Measurements from ENCODE around the gene ITGB1BP1. TPM values are rescaled to one million over a fixed set of nuclear protein-coding genes. Genes with fewer than 3 reads are reported as not detected.

The ITGB1BP1 gene
- total RNA-seq, 4 donors from 2014 or later = 10.7 to 27.7 (median 21.7) TPM

DNA sequence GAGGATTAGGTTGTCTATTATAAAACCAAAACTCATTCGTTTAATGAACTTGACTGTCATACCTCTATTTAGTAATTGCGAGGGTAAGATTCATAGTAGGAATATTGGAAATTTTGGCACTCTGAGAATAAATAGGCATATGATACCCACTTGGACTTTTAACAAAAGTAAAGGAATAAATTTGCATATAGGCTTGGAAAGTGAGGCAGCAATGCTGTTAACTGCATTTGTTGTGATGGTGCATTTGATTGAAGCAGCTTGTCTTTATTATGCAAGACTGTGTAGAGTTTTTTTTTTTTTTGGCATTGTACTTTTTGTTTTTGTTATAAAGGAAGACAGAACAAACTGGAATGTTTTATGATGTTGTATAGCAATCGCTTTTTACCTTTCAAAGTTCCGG lies 18.9 kb downstream of the ITGB1BP1 start:
- WGBS, 2 donors (ENCODE audit: low coverage in 1 of 2) = 50 to 58% methylated on average over 4 of the region's 4 CpGs
- H3K4me1 ChIP-seq = peaks cover 0 to 17% (median 4%) of the 10 kb centered on the region in 4 donors
- no peak overlapping the region for H3K4me3 ChIP-seq
- DNase-seq = no peak
- intact Hi-C loops (cut with DNase I; ENCODE audit: low total_unique reads) (no loop called here), in situ Hi-C loops (cut with MboI; ENCODE audit: low pct_ligation_motif_present in 1 of 4, low pct_unique_long_range_greater_than_20kb in 1 of 4, low sequenced_read_pairs in 3 of 4) (no loop called here)
- no peaks in the 10 kb centered on the region for H3K9me3 ChIP-seq
- no peak for TF ChIP-seq POLR2AphosphoS5 (IDR thresholded peaks at IDR 0.05)
- TF ChIP-seq, protein P1, sequence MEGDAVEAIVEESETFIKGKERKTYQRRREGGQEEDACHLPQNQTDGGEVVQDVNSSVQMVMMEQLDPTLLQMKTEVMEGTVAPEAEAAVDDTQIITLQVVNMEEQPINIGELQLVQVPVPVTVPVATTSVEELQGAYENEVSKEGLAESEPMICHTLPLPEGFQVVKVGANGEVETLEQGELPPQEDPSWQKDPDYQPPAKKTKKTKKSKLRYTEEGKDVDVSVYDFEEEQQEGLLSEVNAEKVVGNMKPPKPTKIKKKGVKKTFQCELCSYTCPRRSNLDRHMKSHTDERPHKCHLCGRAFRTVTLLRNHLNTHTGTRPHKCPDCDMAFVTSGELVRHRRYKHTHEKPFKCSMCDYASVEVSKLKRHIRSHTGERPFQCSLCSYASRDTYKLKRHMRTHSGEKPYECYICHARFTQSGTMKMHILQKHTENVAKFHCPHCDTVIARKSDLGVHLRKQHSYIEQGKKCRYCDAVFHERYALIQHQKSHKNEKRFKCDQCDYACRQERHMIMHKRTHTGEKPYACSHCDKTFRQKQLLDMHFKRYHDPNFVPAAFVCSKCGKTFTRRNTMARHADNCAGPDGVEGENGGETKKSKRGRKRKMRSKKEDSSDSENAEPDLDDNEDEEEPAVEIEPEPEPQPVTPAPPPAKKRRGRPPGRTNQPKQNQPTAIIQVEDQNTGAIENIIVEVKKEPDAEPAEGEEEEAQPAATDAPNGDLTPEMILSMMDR (IDR thresholded peaks at IDR 0.05) = no peak
- no peak for TF ChIP-seq POLR2A (IDR thresholded peaks at IDR 0.05)
- TF ChIP-seq EP300 (IDR thresholded peaks at IDR 0.05; ENCODE audit: low read depth) = no peak
- no peaks in the 10 kb centered on the region for H3K27me3 ChIP-seq
- H3K36me3 ChIP-seq = peaks cover 0 to 15% (median 3%) of the 10 kb centered on the region in 4 donors
- H3K27ac ChIP-seq = peak overlapping the region in 1 of 4 donors; percentile 37

DNA sequence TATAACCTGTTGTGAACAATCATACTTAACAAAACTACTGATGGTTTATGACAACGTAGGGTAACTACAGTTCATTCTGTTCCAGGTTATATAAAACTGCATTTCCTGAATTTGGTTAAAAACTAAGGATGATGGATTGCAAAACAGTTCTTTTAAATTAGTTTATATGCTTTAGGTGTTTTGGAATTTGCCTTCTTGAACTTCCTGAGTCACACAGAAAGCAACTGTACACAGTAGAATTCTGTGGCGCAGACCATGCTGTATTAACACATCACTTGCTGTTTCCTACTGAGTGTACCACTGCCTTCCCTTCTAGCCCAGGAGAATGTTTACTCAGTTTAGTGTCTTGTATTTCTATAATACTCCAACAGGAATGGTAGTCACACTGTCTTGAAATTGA lies 19.4 kb downstream of the ITGB1BP1 start:
- intact Hi-C loops (cut with DNase I; ENCODE audit: low total_unique reads) = no loop called here
- no peak for TF ChIP-seq POLR2A (IDR thresholded peaks at IDR 0.05)
- no peak for TF ChIP-seq EP300 (IDR thresholded peaks at IDR 0.05; ENCODE audit: low read depth)
- no peak for TF ChIP-seq POLR2AphosphoS5 (IDR thresholded peaks at IDR 0.05)
- TF ChIP-seq, protein P1 (IDR thresholded peaks at IDR 0.05) = no peak
- no peak for DNase-seq
- peaks cover 0 to 15% (median 3%) of the 10 kb centered on the region in 4 donors for H3K36me3 ChIP-seq
- peaks cover 0 to 17% (median 4%) of the 10 kb centered on the region in 4 donors for H3K4me1 ChIP-seq
- no peaks in the 10 kb centered on the region for H3K27me3 ChIP-seq
- peak overlapping the region in 1 of 4 donors; percentile 37 for H3K27ac ChIP-seq
- in situ Hi-C loops (cut with MboI; ENCODE audit: low pct_ligation_motif_present in 1 of 4, low pct_unique_long_range_greater_than_20kb in 1 of 4, low sequenced_read_pairs in 3 of 4) = no loop called here
- WGBS, 2 donors (ENCODE audit: low coverage in 1 of 2) = 41 to 48% methylated on average over 2 of the region's 2 CpGs
- H3K9me3 ChIP-seq = no peaks in the 10 kb centered on the region
- H3K4me3 ChIP-seq = no peak overlapping the region

DNA sequence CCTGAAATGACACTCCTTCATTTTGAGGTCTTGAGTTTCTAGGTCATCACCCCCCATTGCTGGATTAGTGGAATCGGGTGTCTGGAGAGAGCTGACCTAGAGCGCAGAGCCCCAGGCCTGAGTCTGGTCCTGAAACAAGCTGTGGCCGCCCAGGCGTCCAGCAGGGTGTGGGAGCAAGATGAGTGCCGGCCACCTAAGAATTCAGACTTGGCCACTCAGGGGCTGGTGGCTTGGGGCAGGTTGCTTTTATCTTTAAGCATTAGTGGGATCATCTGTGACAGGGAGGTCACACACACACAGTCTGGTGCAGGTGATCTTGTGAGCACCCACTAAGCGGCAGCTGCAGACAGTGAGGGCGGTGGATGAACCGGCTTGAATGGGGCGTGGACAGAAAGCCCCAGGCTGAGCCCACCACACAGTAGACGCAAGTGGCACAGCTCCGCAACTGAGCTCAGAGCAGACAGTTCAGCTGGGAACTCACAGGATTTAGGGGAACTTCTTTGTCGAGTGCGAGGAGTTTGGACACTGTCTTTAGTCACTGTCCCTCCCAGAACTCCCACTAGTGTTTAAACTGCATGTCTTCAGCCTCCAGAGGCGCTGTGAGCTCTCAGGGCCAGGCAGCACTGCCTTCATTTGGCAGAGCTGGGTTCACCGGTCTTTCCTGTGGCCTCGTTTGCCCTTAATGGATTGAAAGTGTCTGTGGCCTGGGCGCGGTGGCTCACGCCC lies 21.5 kb downstream of the ITGB1BP1 start:
- no peak for DNase-seq
- Histone ChIP-seq H3K4me1 (peaks cover 0 to 17% (median 4%) of the 10 kb centered on the region in 4 donors), H3K4me3 (no peak overlapping the region), H3K9me3 (no peaks in the 10 kb centered on the region), H3K27me3 (no peaks in the 10 kb centered on the region), H3K27ac (no peak overlapping the region), H3K36me3 (peaks cover 0 to 15% (median 3%) of the 10 kb centered on the region in 4 donors)
- TF ChIP-seq EP300 (IDR thresholded peaks at IDR 0.05; ENCODE audit: low read depth) (no peak), POLR2AphosphoS5 (IDR thresholded peaks at IDR 0.05) (no peak), POLR2A (IDR thresholded peaks at IDR 0.05) (no peak)
- TF ChIP-seq, protein P1 (IDR thresholded peaks at IDR 0.05) = no peak
- intact Hi-C loops (cut with DNase I; ENCODE audit: low total_unique reads) (no loop called here), in situ Hi-C loops (cut with MboI; ENCODE audit: low pct_ligation_motif_present in 1 of 4, low pct_unique_long_range_greater_than_20kb in 1 of 4, low sequenced_read_pairs in 3 of 4) (no loop called here)
- 93% methylated on average over 17 of the region's 19 CpGs; no CpG with 5 or more reads in 1 of the 2 donors for WGBS, 2 donors (ENCODE audit: low coverage in 1 of 2)

DNA sequence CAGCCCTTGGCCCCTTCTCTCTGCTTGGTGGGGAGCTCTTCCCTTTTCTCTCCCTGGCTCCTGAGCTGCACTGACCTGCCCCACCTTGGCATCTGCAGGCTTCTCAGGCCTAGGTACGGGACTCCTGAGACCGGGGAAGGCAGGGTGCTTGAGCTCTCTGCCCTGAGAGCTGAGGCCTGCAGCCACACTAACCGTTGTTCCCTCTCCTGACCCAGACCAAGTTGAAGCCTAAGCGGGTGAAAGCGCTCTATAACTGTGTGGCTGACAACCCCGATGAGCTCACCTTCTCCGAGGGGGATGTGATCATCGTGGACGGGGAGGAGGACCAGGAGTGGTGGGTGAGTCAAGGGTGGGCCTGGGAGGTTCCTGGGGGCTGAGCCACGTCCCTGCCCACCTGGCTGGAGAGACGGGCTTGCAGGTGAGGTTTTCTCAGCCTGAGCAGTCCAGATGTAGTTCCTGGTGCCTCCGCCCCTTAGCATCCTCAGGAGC lies 22.2 kb downstream of the ITGB1BP1 start:
- Histone ChIP-seq H3K9me3 (no peaks in the 10 kb centered on the region), H3K27ac (no peak overlapping the region), H3K36me3 (peaks cover 0 to 15% (median 3%) of the 10 kb centered on the region in 4 donors), H3K27me3 (no peaks in the 10 kb centered on the region), H3K4me3 (no peak overlapping the region), H3K4me1 (peaks cover 0 to 17% (median 4%) of the 10 kb centered on the region in 4 donors)
- in situ Hi-C loops (cut with MboI; ENCODE audit: low pct_ligation_motif_present in 1 of 4, low pct_unique_long_range_greater_than_20kb in 1 of 4, low sequenced_read_pairs in 3 of 4) = no loop called here
- no peak for DNase-seq
- 88% methylated on average over 12 of the region's 12 CpGs; no CpG with 5 or more reads in 1 of the 2 donors for WGBS, 2 donors (ENCODE audit: low coverage in 1 of 2)
- intact Hi-C loops (cut with DNase I; ENCODE audit: low total_unique reads) = no loop called here
- TF ChIP-seq, protein P1 (IDR thresholded peaks at IDR 0.05) = no peak
- TF ChIP-seq EP300 (IDR thresholded peaks at IDR 0.05; ENCODE audit: low read depth) = no peak
- TF ChIP-seq POLR2A (IDR thresholded peaks at IDR 0.05) = no peak
- TF ChIP-seq POLR2AphosphoS5 (IDR thresholded peaks at IDR 0.05) = no peak
